H1 (cell line): ENCODE results near the gene METTL22.

Source experiments
- ASH2L ChIP-seq: fragments of 200-600, 300-600 bp; sonication (generic); IDR thresholded peaks from one replicate; pipeline ENCODE4 v1.7.1; 2017; ENCODE audit warnings: low read length
- CBX8 ChIP-seq: fragments of 300-800, 300-1000 bp; sonication (generic); IDR thresholded peaks from 2 replicates; pipeline ENCODE4 v1.7.1; 2016; ENCODE audit warnings: low read depth, low read length, borderline replicate concordance
- CEBPB ChIP-seq: IDR thresholded peaks from 2 replicates; pipeline ENCODE4 v1.6.1; 2012; ENCODE audit warnings: low read depth, low read length
- CREB1 ChIP-seq: IDR thresholded peaks from 2 replicates; pipeline ENCODE4 v1.6.1; 2012; ENCODE audit warnings: inconsistent platforms
- EP300 ChIP-seq, 2 experiments: IDR thresholded peaks; 1 replicate in 1 of 2; 2 replicates in 1 of 2; pipeline ENCODE4 v1.6.1; 2011 to 2012; ENCODE audit warnings: low read depth in 2 of 2, low read length in 2 of 2, mild to moderate bottlenecking in 2 of 2, borderline replicate concordance in 1 of 2, inconsistent platforms in 1 of 2, moderate library complexity in 1 of 2
- EZH2 ChIP-seq: fragments of 200-600 bp; sonication (generic); IDR thresholded peaks from 2 replicates; pipeline ENCODE4 v1.7.1; 2012; ENCODE audit warnings: low read depth, mild to moderate bottlenecking, moderate library complexity, low read length, inconsistent platforms; ENCODE audit not compliant: severe bottlenecking
- POLR2A ChIP-seq, 2 experiments: IDR thresholded peaks; 1 replicate in 1 of 2; 2 replicates in 1 of 2; pipeline ENCODE4 v1.6.1; 2011; ENCODE audit warnings: low read depth in 2 of 2, low read length in 2 of 2, mild to moderate bottlenecking in 2 of 2; ENCODE audit errors: control extremely low read depth in 1 of 2
- POLR2AphosphoS5 ChIP-seq: IDR thresholded peaks from 2 replicates; pipeline ENCODE4 v1.6.1; 2011; ENCODE audit warnings: low read depth, low read length
- RFX5 ChIP-seq: IDR thresholded peaks from 2 replicates; pipeline ENCODE4 v1.6.1; 2011; ENCODE audit warnings: low read depth, low read length, improper control_type of control experiment, borderline replicate concordance
- SIN3A ChIP-seq, 2 experiments: IDR thresholded peaks in 1 of 2; conservative IDR thresholded peaks in 1 of 2; 2 replicates each; pipeline ENCODE4 v1.6.1; 2011 to 2012; ENCODE audit warnings: low read length in 2 of 2, improper control_type of control experiment in 1 of 2, low read depth in 1 of 2, mild to moderate bottlenecking in 1 of 2
- SP1 ChIP-seq: IDR thresholded peaks from 2 replicates; pipeline ENCODE4 v1.6.1; 2011; ENCODE audit warnings: low read depth, low read length
- TF ChIP-seq, protein P1 (sequence below), 3 experiments: IDR thresholded peaks; 1 replicate in 2 of 3; 2 replicates in 1 of 3; pipeline versions ENCODE4 v1.5.1 to v1.6.1; 2011; ENCODE audit warnings: low read length in 3 of 3, mild to moderate bottlenecking in 3 of 3, inconsistent platforms in 2 of 3, low read depth in 1 of 3, moderate library complexity in 1 of 3; ENCODE audit not compliant: insufficient read depth in 1 of 3; ENCODE audit errors: control extremely low read depth in 1 of 3
- TF ChIP-seq, protein P2 (sequence below): IDR thresholded peaks from 2 replicates; pipeline ENCODE4 v1.6.1; 2012; ENCODE audit warnings: low read length, inconsistent platforms
- TF ChIP-seq, protein P3 (sequence below): IDR thresholded peaks from 2 replicates; pipeline ENCODE4 v1.6.1; 2011; ENCODE audit warnings: low read length, improper control_type of control experiment

DNA sequence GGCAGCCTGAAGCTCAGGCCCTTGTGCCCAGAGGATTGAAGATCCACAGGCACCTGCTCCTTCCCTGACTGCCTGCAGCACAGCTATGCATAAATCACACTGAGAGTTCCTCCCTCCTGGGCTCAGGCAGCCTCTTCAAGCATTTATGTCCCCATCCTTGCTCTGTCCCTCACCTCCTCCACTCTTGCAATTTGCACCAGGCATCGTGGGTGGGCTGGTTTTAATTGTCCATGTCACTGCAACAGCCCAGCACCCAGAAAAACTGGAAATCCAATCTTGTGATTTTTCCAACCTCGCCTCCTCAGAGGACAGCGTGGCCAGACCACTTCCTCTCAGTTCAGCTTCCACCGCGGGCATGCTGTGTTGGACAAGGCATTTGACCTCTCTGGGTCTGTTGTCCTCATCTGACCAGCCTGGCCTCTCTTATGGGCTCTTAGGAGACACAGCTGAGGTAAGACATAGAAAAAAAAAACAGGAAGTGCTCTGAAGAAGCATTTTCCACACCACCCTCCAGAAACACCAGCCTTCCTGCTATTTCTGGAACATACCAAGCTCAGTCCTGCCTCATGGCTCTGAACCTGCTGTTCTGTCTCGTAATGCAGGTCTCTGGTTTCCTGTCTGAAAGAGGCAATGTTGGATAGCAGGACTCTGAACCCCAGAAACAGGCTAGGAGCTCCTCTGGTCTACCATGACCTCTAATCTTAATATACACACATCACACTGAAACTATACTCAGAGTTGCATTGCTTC is 39.5 kb upstream of the METTL22 start:
- TF ChIP-seq POLR2A (IDR thresholded peaks at IDR 0.05; ENCODE audit: control extremely low read depth in 1 of 2, low read depth in 2 of 2, low read length in 2 of 2) (no peak), EP300 (IDR thresholded peaks at IDR 0.05; ENCODE audit: borderline replicate concordance in 1 of 2, low read depth in 2 of 2, low read length in 2 of 2) (no peak), ASH2L (no peak), CEBPB (no peak), EZH2 (no peak), SP1 (no peak), RFX5 (no peak), SIN3A (conservative IDR thresholded peaks at IDR 0.05 in 1 of 2, IDR thresholded peaks at IDR 0.05 in 1 of 2; ENCODE audit: low read depth in 1 of 2, low read length in 2 of 2) (no peak), CREB1 (no peak), POLR2AphosphoS5 (no peak), CBX8 (no peak)
- TF ChIP-seq, protein P1, sequence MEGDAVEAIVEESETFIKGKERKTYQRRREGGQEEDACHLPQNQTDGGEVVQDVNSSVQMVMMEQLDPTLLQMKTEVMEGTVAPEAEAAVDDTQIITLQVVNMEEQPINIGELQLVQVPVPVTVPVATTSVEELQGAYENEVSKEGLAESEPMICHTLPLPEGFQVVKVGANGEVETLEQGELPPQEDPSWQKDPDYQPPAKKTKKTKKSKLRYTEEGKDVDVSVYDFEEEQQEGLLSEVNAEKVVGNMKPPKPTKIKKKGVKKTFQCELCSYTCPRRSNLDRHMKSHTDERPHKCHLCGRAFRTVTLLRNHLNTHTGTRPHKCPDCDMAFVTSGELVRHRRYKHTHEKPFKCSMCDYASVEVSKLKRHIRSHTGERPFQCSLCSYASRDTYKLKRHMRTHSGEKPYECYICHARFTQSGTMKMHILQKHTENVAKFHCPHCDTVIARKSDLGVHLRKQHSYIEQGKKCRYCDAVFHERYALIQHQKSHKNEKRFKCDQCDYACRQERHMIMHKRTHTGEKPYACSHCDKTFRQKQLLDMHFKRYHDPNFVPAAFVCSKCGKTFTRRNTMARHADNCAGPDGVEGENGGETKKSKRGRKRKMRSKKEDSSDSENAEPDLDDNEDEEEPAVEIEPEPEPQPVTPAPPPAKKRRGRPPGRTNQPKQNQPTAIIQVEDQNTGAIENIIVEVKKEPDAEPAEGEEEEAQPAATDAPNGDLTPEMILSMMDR (IDR thresholded peaks at IDR 0.05; ENCODE audit: control extremely low read depth in 1 of 3, insufficient read depth in 1 of 3, low read depth in 1 of 3, low read length in 3 of 3) = no peak
- TF ChIP-seq, protein P2, sequence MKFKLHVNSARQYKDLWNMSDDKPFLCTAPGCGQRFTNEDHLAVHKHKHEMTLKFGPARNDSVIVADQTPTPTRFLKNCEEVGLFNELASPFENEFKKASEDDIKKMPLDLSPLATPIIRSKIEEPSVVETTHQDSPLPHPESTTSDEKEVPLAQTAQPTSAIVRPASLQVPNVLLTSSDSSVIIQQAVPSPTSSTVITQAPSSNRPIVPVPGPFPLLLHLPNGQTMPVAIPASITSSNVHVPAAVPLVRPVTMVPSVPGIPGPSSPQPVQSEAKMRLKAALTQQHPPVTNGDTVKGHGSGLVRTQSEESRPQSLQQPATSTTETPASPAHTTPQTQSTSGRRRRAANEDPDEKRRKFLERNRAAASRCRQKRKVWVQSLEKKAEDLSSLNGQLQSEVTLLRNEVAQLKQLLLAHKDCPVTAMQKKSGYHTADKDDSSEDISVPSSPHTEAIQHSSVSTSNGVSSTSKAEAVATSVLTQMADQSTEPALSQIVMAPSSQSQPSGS = no peak
- TF ChIP-seq, protein P3, sequence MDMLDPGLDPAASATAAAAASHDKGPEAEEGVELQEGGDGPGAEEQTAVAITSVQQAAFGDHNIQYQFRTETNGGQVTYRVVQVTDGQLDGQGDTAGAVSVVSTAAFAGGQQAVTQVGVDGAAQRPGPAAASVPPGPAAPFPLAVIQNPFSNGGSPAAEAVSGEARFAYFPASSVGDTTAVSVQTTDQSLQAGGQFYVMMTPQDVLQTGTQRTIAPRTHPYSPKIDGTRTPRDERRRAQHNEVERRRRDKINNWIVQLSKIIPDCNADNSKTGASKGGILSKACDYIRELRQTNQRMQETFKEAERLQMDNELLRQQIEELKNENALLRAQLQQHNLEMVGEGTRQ = no peak
